ENCODE results near the gene UBP1.
A peak's percentile ranks its signal among the peaks of the same experiment; 100 is the strongest.
"Not testable (repeated sequence)": the region's sequence is repeated elsewhere in the genome, so short reads cannot be mapped to it uniquely, and the experiment has no call there.

The UBP1 gene

GRCh38 chr3:33388374-33389100 lies 51.7 kb downstream of the UBP1 start:
- DNase-seq, result no peak

DNA sequence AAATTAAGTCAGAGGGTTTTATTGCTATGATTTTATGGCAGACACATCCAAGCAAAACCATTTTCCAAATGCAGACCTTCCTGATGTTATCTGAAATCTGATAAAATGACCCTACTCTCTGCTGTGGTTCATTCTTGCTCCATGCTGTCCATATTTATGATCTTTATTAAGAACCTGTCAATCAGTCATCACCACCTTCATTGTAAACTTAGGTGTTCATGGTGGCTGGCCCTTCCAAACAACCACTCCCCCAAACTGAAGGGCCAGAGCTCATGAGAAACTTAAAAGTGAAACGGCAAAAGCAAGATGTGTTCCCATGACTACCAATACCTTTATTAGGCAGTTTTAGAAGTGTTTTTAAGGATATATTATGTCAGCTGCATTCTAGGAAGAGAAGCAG lies 53.6 kb downstream of the UBP1 start:
- no peak for DNase-seq

- peak; percentile 15 for DNase-seq
These were observed 54.8 kb downstream of the UBP1 start for GRCh38 chr3:33385423-33385822.

GRCh38 chr3:33383951-33384350 lies 56.3 kb downstream of the UBP1 start:
- DNase-seq, result no peak

DNA sequence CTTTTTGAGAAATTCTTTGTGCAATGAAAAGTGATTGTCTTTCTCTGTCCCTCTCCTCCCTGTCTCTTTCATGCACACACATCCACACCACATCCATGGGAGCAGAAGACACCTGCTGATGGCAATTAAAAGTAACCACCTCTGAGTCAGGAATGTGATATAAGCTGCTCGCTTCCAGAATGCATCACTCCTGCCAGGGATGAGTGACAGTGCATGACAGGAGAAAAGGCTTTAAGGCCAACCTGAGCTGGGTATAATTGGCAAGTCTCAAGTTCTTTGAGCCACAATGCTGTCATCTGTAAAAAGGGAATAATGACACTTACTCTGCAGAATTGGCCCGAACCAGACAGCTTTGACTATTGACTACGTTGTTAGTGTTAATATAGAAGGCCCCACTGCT lies 59.6 kb downstream of the UBP1 start:
- DNase-seq, result no peak

DNA sequence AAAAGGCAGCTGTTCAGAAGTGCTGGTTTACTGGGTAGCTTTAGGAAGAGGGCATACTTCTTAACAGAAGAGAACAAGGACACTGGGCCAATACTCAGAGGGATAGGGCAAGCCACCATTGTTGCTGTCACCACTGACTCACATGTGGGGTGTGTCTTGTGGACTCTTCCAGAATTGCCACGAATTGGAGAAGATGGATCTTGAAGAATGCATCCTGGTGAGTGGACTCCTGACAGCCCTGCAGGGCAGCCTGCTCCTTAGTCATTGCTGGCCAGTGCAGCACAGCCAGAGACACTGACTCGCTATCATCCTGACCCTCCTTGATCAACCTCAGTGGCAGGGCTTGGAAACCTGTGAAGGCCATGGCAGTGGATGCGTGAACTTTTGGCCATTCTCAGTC lies 62.3 kb downstream of the UBP1 start:
- DNase-seq, result no peak

- no peak for DNase-seq
These were observed 62.7 kb downstream of the UBP1 start for GRCh38 chr3:33377489-33377888.

GRCh38 chr3:33373082-33373437 lies 67.1 kb downstream of the UBP1 start:
- no peak for DNase-seq

DNA sequence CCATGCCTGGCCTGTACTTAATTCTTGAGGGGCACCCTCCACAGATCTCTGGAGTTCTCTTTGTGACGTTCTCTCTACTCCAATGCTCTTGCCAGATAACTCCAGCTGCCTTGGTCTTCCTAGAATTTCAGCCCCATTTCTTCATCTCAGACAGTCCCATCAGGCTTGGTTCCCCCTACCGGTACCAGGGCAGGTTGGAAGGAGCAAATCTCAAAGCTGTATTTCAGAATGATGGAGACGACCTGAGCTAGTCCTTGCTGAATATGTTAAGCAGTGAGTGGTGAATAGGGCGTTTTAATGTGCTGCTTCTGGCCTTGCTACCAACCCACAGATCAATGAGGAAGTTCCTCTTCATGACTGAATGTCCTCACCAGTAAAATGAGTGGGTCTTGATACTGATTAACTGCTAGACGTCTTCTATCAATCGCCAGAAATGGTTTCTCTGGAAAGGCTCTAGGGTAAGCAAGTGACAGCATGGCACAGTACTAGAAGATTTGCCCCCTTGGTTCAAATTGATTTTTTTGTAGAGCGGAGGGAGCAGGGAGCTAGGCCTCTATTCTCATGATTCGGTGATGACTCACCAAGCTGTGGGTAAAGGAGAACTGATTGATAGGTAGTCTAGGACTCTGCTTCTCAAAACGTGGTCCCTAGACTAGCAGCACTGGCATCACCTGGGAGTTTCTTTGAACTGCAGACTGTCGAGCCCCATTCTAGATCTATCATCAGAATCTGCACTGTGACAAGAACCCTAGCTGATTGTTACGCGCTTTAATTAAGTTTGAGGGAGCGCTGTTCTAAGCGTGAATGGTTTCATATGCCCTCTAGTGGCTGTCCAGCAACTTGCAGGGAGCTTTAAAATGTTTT lies 67.8 kb downstream of the UBP1 start:
- peak; percentile 56 for DNase-seq

DNA sequence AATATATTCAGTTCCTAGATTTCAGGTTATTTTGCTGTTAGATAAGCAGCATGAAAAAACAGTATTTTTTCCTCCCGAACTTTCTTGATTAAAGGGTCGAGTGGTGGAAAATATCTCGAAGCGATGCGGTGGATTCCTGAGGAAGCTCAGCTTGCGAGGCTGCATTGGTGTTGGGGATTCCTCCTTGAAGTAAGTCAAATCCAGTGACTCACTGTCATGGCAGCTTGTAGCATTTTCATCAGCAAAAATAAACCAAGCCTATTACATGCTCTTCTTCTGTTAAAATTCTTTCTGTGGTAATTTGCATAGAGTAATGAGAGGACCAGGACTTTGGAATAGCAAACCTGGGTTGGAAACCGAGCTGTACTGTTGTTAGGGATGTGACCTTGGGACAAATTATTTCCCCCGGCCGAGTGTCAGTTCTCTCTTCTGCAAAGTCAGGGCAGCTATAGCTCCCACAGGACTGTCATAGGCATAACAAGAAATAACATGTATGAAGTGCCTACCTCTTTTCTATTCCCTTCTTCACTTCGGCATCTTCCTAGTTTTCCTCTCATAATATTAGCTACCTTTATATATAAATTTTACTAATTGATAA lies 75.6 kb downstream of the UBP1 start:
- DNase-seq, result no peak

DNA sequence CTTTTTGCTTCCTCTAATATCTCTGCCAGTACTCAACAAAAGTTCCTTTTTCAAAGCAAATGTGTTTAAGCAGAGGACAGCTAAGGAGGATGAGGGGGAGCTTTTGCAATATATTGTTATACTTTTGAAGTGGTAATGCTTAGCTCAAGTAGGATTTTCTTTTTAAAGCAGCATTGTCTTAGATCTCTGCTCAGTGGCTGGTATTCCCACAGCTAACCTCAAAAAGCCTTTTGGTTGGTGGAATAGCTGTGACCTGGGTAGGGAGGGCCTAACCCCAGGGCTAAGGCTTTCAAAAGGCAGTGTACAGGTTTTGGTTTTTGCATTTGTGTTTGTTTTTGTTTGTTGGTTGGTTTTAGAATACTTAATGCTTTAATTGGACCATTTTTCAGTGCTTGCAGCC lies 76.1 kb downstream of the UBP1 start:
- no peak for DNase-seq

DNA sequence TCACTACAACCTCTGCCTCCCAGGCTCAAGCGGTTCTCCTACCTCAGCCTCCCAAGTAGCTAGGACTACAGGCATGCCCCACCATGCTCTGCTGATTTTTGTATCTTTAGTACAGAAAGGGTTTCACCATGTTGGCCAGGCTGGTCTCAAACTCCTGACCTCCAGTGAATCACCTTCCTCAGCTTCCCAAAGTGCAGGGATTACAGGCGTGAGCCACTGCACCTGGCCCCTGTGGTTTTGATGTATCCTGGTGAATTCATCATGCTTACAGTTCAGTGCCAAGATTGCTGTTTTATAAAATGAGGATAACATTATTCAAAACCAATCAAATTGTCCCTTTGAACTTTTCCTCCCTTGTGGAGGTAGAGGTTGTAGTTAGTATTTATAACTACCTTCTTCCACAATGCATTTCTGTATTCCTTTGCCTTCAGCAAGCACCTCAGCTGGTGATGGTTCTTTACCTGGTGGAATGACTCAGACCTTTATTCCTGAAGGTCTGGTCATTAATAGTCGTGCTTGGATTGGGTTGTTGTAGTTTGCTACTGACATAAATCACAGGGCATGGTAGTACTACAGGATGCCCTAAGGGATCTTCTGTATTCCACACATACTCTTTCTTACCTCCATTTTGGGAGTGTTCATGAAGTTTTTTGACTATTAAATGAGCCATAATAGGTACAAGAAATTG lies 76.9 kb downstream of the UBP1 start:
- DNase-seq, result no peak

- no peak for DNase-seq
These were observed 79.9 kb downstream of the UBP1 start for GRCh38 chr3:33360136-33360825.

- DNase-seq, result no peak
These were observed 81.9 kb downstream of the UBP1 start for GRCh38 chr3:33358172-33358781.

- DNase-seq, result no peak
These were observed 84.6 kb downstream of the UBP1 start for GRCh38 chr3:33355611-33356010.

DNA sequence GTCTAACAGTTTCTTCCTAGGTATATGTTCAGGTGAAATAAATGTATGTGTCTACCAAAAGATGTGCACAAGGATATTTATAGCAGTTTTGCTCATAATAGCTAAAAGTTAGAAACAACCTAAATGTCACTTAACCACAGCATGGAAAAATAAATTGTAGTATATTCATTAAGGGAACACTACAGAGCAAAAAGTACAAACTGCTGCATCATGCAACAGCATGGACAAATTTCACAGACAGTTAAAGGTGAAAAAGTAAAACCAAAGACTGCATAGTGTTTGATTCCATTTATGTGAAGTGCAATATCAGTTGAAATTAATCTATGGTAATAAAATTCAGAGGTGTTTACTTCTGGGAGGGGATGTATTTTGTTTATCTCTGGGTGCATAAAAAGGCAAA lies 100.4 kb downstream of the UBP1 start:
- DNase-seq, result no peak

- not testable (repeated sequence) for DNase-seq
These were observed 101.2 kb downstream of the UBP1 start for GRCh38 chr3:33338936-33339465.

All from CD4-positive, alpha-beta T cell treated with Interleukin-21 for 1 hour (primary cell).